B cell (primary cell): ENCODE measurements around the gene SMTN.

Experiments used
- EZH2 ChIP-seq: IDR thresholded peaks from 2 replicates; pipeline ENCODE4 v1.6.1; 2012; ENCODE audit warnings: borderline replicate concordance, low read depth, mild to moderate bottlenecking, moderate library complexity, low read length; ENCODE audit not compliant: insufficient read depth, poor library complexity, severe bottlenecking
- TF ChIP-seq, protein P1 (sequence below): fragments of 200-600 bp; IDR thresholded peaks from one replicate; pipeline ENCODE4 v1.8.0; 2022; ENCODE audit warnings: antibody characterized with exemption, mild to moderate bottlenecking

- TF ChIP-seq, protein P1, sequence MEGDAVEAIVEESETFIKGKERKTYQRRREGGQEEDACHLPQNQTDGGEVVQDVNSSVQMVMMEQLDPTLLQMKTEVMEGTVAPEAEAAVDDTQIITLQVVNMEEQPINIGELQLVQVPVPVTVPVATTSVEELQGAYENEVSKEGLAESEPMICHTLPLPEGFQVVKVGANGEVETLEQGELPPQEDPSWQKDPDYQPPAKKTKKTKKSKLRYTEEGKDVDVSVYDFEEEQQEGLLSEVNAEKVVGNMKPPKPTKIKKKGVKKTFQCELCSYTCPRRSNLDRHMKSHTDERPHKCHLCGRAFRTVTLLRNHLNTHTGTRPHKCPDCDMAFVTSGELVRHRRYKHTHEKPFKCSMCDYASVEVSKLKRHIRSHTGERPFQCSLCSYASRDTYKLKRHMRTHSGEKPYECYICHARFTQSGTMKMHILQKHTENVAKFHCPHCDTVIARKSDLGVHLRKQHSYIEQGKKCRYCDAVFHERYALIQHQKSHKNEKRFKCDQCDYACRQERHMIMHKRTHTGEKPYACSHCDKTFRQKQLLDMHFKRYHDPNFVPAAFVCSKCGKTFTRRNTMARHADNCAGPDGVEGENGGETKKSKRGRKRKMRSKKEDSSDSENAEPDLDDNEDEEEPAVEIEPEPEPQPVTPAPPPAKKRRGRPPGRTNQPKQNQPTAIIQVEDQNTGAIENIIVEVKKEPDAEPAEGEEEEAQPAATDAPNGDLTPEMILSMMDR, result no peak
- TF ChIP-seq EZH2, result no peak
Measured at GRCh38 chr22:31103111-31103510, 22.0 kb downstream of the SMTN start.
